Measurements from ENCODE around the gene STX3. TPM values are rescaled to one million over a fixed set of nuclear protein-coding genes. Genes with fewer than 3 reads are reported as not detected.

The STX3 gene
- total RNA-seq, 1 experiment from 2014 or later = 20.4 TPM

GRCh38 chr11:59773083-59773440 lies 17.9 kb downstream of the STX3 start:
- no peak for TF ChIP-seq EZH2 (IDR thresholded peaks at IDR 0.05)
- no peak for TF ChIP-seq SRF (IDR thresholded peaks at IDR 0.05; ENCODE audit: low read depth)
- TF ChIP-seq ATF3 (IDR thresholded peaks at IDR 0.05) = no peak
- TF ChIP-seq ZNF274 (IDR thresholded peaks at IDR 0.05; ENCODE audit: low read depth, low read length) = no peak
- no peak for TF ChIP-seq POLR2A (IDR thresholded peaks at IDR 0.05; ENCODE audit: borderline replicate concordance, extremely low read depth, insufficient read depth, insufficient read length)
- TF ChIP-seq, protein P1, sequence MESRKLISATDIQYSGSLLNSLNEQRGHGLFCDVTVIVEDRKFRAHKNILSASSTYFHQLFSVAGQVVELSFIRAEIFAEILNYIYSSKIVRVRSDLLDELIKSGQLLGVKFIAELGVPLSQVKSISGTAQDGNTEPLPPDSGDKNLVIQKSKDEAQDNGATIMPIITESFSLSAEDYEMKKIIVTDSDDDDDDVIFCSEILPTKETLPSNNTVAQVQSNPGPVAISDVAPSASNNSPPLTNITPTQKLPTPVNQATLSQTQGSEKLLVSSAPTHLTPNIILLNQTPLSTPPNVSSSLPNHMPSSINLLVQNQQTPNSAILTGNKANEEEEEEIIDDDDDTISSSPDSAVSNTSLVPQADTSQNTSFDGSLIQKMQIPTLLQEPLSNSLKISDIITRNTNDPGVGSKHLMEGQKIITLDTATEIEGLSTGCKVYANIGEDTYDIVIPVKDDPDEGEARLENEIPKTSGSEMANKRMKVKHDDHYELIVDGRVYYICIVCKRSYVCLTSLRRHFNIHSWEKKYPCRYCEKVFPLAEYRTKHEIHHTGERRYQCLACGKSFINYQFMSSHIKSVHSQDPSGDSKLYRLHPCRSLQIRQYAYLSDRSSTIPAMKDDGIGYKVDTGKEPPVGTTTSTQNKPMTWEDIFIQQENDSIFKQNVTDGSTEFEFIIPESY (IDR thresholded peaks at IDR 0.05; ENCODE audit: extremely low read depth, insufficient replicate concordance, low read length) = no peak
- TF ChIP-seq TCF7L2 (IDR thresholded peaks at IDR 0.05; ENCODE audit: borderline replicate concordance, extremely low read depth, insufficient read depth, insufficient read length) = no peak
- TF ChIP-seq ELF1 (IDR thresholded peaks at IDR 0.05; ENCODE audit: borderline replicate concordance, low read depth) = no peak
- no peak for TF ChIP-seq EZH2phosphoT487 (IDR thresholded peaks at IDR 0.05; ENCODE audit: borderline replicate concordance)
- TF ChIP-seq CBX3 (IDR thresholded peaks at IDR 0.05; ENCODE audit: low read depth) = no peak
- TF ChIP-seq, protein P2, sequence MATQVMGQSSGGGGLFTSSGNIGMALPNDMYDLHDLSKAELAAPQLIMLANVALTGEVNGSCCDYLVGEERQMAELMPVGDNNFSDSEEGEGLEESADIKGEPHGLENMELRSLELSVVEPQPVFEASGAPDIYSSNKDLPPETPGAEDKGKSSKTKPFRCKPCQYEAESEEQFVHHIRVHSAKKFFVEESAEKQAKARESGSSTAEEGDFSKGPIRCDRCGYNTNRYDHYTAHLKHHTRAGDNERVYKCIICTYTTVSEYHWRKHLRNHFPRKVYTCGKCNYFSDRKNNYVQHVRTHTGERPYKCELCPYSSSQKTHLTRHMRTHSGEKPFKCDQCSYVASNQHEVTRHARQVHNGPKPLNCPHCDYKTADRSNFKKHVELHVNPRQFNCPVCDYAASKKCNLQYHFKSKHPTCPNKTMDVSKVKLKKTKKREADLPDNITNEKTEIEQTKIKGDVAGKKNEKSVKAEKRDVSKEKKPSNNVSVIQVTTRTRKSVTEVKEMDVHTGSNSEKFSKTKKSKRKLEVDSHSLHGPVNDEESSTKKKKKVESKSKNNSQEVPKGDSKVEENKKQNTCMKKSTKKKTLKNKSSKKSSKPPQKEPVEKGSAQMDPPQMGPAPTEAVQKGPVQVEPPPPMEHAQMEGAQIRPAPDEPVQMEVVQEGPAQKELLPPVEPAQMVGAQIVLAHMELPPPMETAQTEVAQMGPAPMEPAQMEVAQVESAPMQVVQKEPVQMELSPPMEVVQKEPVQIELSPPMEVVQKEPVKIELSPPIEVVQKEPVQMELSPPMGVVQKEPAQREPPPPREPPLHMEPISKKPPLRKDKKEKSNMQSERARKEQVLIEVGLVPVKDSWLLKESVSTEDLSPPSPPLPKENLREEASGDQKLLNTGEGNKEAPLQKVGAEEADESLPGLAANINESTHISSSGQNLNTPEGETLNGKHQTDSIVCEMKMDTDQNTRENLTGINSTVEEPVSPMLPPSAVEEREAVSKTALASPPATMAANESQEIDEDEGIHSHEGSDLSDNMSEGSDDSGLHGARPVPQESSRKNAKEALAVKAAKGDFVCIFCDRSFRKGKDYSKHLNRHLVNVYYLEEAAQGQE (IDR thresholded peaks at IDR 0.05; ENCODE audit: low read depth) = no peak
- no peak for TF ChIP-seq YY1 (IDR thresholded peaks at IDR 0.05; ENCODE audit: extremely low read depth, insufficient replicate concordance, low read depth, low read length)
- TF ChIP-seq MAX (IDR thresholded peaks at IDR 0.05) = no peak
- no peak for TF ChIP-seq POLR2AphosphoS5 (IDR thresholded peaks at IDR 0.05; ENCODE audit: low read depth, low read length)
- TF ChIP-seq CTCF (IDR thresholded peaks at IDR 0.05 in 2 of 3, conservative IDR thresholded peaks at IDR 0.05 in 1 of 3; ENCODE audit: borderline replicate concordance in 1 of 3, insufficient read depth in 1 of 3, low read depth in 2 of 3, low read length in 2 of 3) = no peak
- POLR2A ChIA-PET = no interaction called here
- RAD21 ChIA-PET (ENCODE audit: low non-redundant PET in 1 of 2, low total read pairs in 2 of 2, uncharacterized antibody in 2 of 2, unreplicated experiment in 2 of 2) = no interaction called here

More at GRCh38 chr11:59773083-59773440, 17.9 kb downstream of the STX3 start:
- CTCF ChIA-PET = no interaction called here
- Histone ChIP-seq H3K27me3 (ENCODE audit: insufficient read depth, low read length) (no peaks in the 10 kb centered on the region), H3K4me2 (ENCODE audit: low read length) (no peak overlapping the region), H3K9me3 (ENCODE audit: control insufficient read depth in 1 of 2, insufficient read depth in 1 of 2, low read depth in 1 of 2, low read length in 2 of 2) (no peaks in the 10 kb centered on the region), H3K79me2 (ENCODE audit: insufficient read depth, low read length) (peaks cover 33% of the 10 kb centered on the region), H3K9ac (ENCODE audit: low read length) (no peak overlapping the region), H3K36me3 (ENCODE audit: control insufficient read depth in 1 of 2, insufficient read depth in 2 of 2, low read length in 2 of 2) (no peaks in the 10 kb centered on the region; a peak in 1 of 4 replicates), H3K27ac (ENCODE audit: low read depth, low read length) (no peak overlapping the region), H3K4me3 (replicated peaks in 1 of 2; ENCODE audit: low read depth in 1 of 2, low read length in 2 of 2) (no peak overlapping the region), H2AFZ (ENCODE audit: low read depth, low read length, poor library complexity, severe bottlenecking) (no peak overlapping the region), H3K9me2 (ENCODE audit: insufficient read depth) (no peaks in the 10 kb centered on the region), H3K4me1 (ENCODE audit: control insufficient read depth in 1 of 2, insufficient read depth in 2 of 2, low read length in 2 of 2) (peaks cover 14 to 27% of the 10 kb centered on the region in 2 experiments), H4K20me1 (ENCODE audit: insufficient read depth) (peaks cover 8% of the 10 kb centered on the region; the same call in 1 of the 2 replicates)
- no peak for ATAC-seq
- intact Hi-C loops (cut with micrococcal nuclease) = no loop called here
- DNase-seq (ENCODE audit: low read depth, low spot score) = no peak
- no TSS peak for BruUV-seq (replicated peaks)
